GM13977 (cell line): Measurements from ENCODE around the gene CSNK1D.
A peak's percentile ranks its signal among the peaks of the same experiment; 100 is the strongest.

Experiments
- DNase-seq: peaks from one replicate; pipeline ENCODE4 v3.0.0; 2012; ENCODE audit warnings: low spot score
- CTCF ChIP-seq: IDR thresholded peaks from 2 replicates; pipeline ENCODE4 v1.5.1; 2012; ENCODE audit warnings: mild to moderate bottlenecking, control low read depth; ENCODE audit not compliant: insufficient read depth; ENCODE audit errors: extremely low read depth, missing control alignments
- in situ Hi-C: fragments of 300-500 bp; cut with MboI; formaldehyde crosslinking; loops from one replicate; pipeline ENCODE4 v1.12.0; 2022; ENCODE audit warnings: low sequenced_read_pairs, low pct_unique_long_range_greater_than_20kb, mixed read lengths, inconsistent platforms; ENCODE audit not compliant: unreplicated experiment

The CSNK1D gene

GRCh38 chr17:82205720-82206508 lies 67.6 kb downstream of the CSNK1D start:
- peak; percentile 86 for TF ChIP-seq CTCF
- in situ Hi-C loops: no loop called here
- DNase-seq: peak; percentile 86

- in situ Hi-C loops: no loop called here
- no peak for DNase-seq
- TF ChIP-seq CTCF: no peak
Measured at GRCh38 chr17:82204831-82205719, 68.4 kb downstream of the CSNK1D start.

- in situ Hi-C loops: no loop called here
- no peak for TF ChIP-seq CTCF
- DNase-seq: no peak
Measured at GRCh38 chr17:82203920-82204319, 69.6 kb downstream of the CSNK1D start.

- TF ChIP-seq CTCF: no peak
- in situ Hi-C loops: no loop called here
- no peak for DNase-seq
Measured at GRCh38 chr17:82202981-82203380, 70.5 kb downstream of the CSNK1D start.

DNA sequence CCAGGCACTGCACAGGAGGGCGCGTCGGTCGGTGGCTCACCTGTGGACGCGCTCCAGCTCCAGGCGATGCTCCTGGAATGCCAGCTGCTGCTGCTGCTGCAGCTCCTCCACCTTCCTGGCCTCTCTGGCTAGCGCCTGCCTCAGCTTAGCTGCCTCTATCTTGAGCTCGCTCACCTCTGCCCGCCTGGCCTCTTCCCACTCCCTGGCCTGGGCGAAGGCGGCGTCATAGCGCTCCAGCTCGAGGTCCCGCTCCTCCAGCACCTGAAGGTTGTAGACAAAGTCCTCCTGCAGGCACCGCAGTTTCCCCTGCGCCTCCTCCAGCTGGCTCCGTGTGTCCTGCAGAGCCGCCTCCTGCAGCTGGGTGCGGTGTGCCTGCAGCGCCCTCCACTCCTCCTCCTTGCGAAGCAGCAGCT lies 72.0 kb downstream of the CSNK1D start:
- no peak for TF ChIP-seq CTCF
- in situ Hi-C loops: no loop called here

GRCh38 chr17:82200743-82201497 lies 72.6 kb downstream of the CSNK1D start:
- in situ Hi-C loops: no loop called here
- no peak for DNase-seq
- no peak for TF ChIP-seq CTCF

More for the DNA sequence above, 72.0 kb downstream of the CSNK1D start:
- DNase-seq: no peak
